Loucy (cell line): Measurements from ENCODE around the gene ADAMTSL4.

Experiments used
- H2AFZ ChIP-seq: fragments of 200-600 bp; sonication (generic); 2 replicates; pipeline ENCODE4 v1.6.0; 2016; ENCODE audit warnings: antibody characterized with exemption, mild to moderate bottlenecking, low read length, moderate library complexity
- H3F3A ChIP-seq: fragments of 200-600 bp; 2 replicates; pipeline ENCODE4 v1.6.0; 2016; ENCODE audit warnings: antibody characterized with exemption, low read depth, mild to moderate bottlenecking
- H3K27me3 ChIP-seq: fragments of 200-600 bp; sonication (generic); 2 replicates; pipeline ENCODE4 v1.6.1; 2014; ENCODE audit warnings: low read length, mild to moderate bottlenecking; ENCODE audit not compliant: insufficient read depth, poor library complexity, severe bottlenecking
- H3K36me3 ChIP-seq: fragments of 200-600 bp; sonication (generic); 2 replicates; pipeline ENCODE4 v1.6.1; 2016; ENCODE audit warnings: low read length; ENCODE audit not compliant: insufficient read depth
- H3K4me1 ChIP-seq: fragments of 200-600 bp; sonication (generic); 2 replicates; pipeline ENCODE4 v1.5.1; 2014; ENCODE audit warnings: low read length, mild to moderate bottlenecking; ENCODE audit not compliant: insufficient read depth, poor library complexity, severe bottlenecking
- H3K4me2 ChIP-seq: fragments of 200-600 bp; sonication (generic); 2 replicates; pipeline ENCODE4 v1.6.0; 2014; ENCODE audit warnings: antibody characterized with exemption, low read length, low read depth, mild to moderate bottlenecking; ENCODE audit not compliant: poor library complexity, severe bottlenecking
- H3K4me3 ChIP-seq: fragments of 200-600 bp; sonication (generic); 2 replicates; pipeline ENCODE4 v1.5.1; 2014; ENCODE audit warnings: low read length, mild to moderate bottlenecking, mixed read lengths; ENCODE audit not compliant: poor library complexity, severe bottlenecking
- H3K79me2 ChIP-seq: fragments of 200-600 bp; sonication (generic); 2 replicates; pipeline ENCODE4 v1.6.1; 2014; ENCODE audit warnings: low read length; ENCODE audit not compliant: insufficient read depth
- H3K9ac ChIP-seq: fragments of 200-600 bp; sonication (generic); 2 replicates; pipeline ENCODE4 v1.6.0; 2014; ENCODE audit warnings: mild to moderate bottlenecking, low read depth, low read length, moderate library complexity; ENCODE audit not compliant: poor library complexity, severe bottlenecking
- H3K9me2 ChIP-seq: fragments of 200-600 bp; sonication (generic); replicated peaks from 2 replicates; pipeline ENCODE4 v1.6.1; 2016; ENCODE audit warnings: low read depth, low read length, mixed read lengths
- H3K9me3 ChIP-seq: fragments of 200-600 bp; sonication (generic); 2 replicates; pipeline ENCODE4 v1.6.1; 2014; ENCODE audit warnings: mild to moderate bottlenecking, antibody characterized with exemption, low read length, low read depth; ENCODE audit not compliant: insufficient read depth
- H4K20me1 ChIP-seq: fragments of 200-600 bp; sonication (generic); 2 replicates; pipeline ENCODE4 v1.6.0; 2014; ENCODE audit warnings: antibody characterized with exemption, low read length, mild to moderate bottlenecking; ENCODE audit not compliant: insufficient read depth, poor library complexity, severe bottlenecking
- CTCF ChIP-seq: fragments of 200-600 bp; sonication (generic); conservative IDR thresholded peaks from 2 replicates; pipeline ENCODE4 v1.5.1; 2014; ENCODE audit warnings: mild to moderate bottlenecking, antibody characterized with exemption, low read length
- EZH2phosphoT487 ChIP-seq: fragments of 200-600 bp; IDR thresholded peaks from 2 replicates; pipeline ENCODE4 v1.6.1; 2018; ENCODE audit warnings: antibody characterized with exemption, mild to moderate bottlenecking, moderate library complexity, borderline replicate concordance

Gene ADAMTSL4

DNA sequence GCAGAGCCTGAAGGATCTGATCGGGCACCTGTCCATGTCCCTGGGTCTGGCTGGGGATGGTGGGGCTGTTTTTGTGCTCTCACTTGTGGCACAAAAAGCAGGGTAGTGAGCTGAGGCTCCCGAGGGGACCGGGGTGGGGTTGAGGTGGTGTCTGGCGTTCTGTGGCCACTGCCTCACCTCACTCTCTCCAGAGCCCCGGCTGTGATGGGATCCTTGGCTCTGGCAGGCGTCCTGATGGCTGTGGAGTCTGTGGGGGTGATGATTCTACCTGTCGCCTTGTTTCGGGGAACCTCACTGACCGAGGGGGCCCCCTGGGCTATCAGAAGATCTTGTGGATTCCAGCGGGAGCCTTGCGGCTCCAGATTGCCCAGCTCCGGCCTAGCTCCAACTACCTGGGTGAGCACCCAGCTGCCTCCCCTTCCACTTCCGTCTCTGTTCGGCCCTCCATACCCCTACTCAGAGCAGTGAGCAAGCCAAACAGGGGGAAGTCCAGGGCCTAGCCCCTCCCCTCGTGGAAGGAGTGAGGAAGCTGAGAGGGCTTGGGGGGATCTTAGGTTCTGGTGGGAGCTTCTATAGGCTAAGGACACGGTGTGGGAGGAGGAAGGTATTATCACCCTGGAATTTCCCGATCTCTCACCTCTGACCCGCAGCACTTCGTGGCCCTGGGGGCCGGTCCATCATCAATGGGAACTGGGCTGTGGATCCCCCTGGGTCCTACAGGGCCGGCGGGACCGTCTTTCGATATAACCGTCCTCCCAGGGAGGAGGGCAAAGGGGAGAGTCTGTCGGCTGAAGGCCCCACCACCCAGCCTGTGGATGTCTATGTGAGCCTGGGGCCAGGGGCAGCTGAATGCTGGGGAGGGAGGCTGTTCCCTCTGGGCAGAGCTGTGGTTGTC lies 7.0 kb downstream of the ADAMTSL4 start:
- H3K9me2 ChIP-seq = no peaks in the 10 kb centered on the region
- H3K4me3 ChIP-seq = no peak overlapping the region
- H3K27me3 ChIP-seq = no peaks in the 10 kb centered on the region
- H3K79me2 ChIP-seq = no peaks in the 10 kb centered on the region; the same call in 1 of the 2 replicates
- H3K9me3 ChIP-seq = no peaks in the 10 kb centered on the region
- H3K4me2 ChIP-seq = no peak overlapping the region
- no peaks in the 10 kb centered on the region for H3K36me3 ChIP-seq
- no peaks in the 10 kb centered on the region for H3K4me1 ChIP-seq
- no peak overlapping the region for H3K9ac ChIP-seq
- TF ChIP-seq EZH2phosphoT487 (no peak), CTCF (no peak)
- no peaks in the 10 kb centered on the region for H3F3A ChIP-seq
- H4K20me1 ChIP-seq = peaks cover 3% of the 10 kb centered on the region
- no peak overlapping the region for H2AFZ ChIP-seq

DNA sequence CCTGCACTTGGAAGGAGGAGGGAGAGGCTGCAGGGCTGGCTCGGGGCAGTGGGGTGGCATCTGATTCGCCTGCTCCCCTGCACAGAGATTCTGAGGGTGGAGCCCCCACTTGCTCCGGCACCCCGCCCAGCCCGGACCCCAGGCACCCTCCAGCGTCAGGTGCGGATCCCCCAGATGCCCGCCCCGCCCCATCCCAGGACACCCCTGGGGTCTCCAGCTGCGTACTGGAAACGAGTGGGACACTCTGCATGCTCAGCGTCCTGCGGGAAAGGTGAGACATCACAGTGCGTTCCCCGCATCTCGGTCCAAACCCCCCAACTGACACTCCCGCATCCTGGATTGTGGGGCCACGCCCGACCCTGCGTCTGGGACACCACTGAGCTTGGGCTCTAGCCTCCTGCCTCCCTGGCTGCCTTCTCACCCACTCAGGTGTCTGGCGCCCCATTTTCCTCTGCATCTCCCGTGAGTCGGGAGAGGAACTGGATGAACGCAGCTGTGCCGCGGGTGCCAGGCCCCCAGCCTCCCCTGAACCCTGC lies 7.9 kb downstream of the ADAMTSL4 start:
- Histone ChIP-seq H3K4me1 (peaks cover 6% of the 10 kb centered on the region), H3K36me3 (no peaks in the 10 kb centered on the region), H3K9me3 (no peaks in the 10 kb centered on the region), H3F3A (no peaks in the 10 kb centered on the region), H3K4me2 (no peak overlapping the region), H3K79me2 (peaks cover under 1% of the 10 kb centered on the region; the same call in 1 of the 2 replicates), H3K9ac (no peak overlapping the region), H3K27me3 (no peaks in the 10 kb centered on the region), H3K4me3 (no peak overlapping the region), H4K20me1 (peaks cover 3% of the 10 kb centered on the region), H3K9me2 (no peaks in the 10 kb centered on the region), H2AFZ (no peak overlapping the region)
- TF ChIP-seq CTCF (no peak), EZH2phosphoT487 (no peak)

GRCh38 chr1:150557813-150558212 lies 8.6 kb downstream of the ADAMTSL4 start:
- no peak for TF ChIP-seq EZH2phosphoT487
- no peak for TF ChIP-seq CTCF

More at GRCh38 chr1:150557813-150558212, 8.6 kb downstream of the ADAMTSL4 start:
- H3K79me2 ChIP-seq = peaks cover 7% of the 10 kb centered on the region; the same call in 1 of the 2 replicates
- no peak overlapping the region for H3K9ac ChIP-seq
- H3K36me3 ChIP-seq = no peaks in the 10 kb centered on the region
- H4K20me1 ChIP-seq = peaks cover 3% of the 10 kb centered on the region
- H3K9me3 ChIP-seq = no peaks in the 10 kb centered on the region
- H3K4me1 ChIP-seq = peaks cover 13% of the 10 kb centered on the region
- H2AFZ ChIP-seq = no peak overlapping the region
- H3K9me2 ChIP-seq = no peaks in the 10 kb centered on the region
- no peaks in the 10 kb centered on the region for H3F3A ChIP-seq
- H3K4me3 ChIP-seq = no peak overlapping the region
- no peaks in the 10 kb centered on the region for H3K27me3 ChIP-seq
- no peak overlapping the region for H3K4me2 ChIP-seq
